ENCODE measurements around the gene BMP5. TPM values are rescaled to one million over a fixed set of nuclear protein-coding genes. Genes with fewer than 3 reads are reported as not detected.

Gene BMP5
- polyA plus RNA-seq, 1 experiment: not detected

GRCh38 chr6:55734256-55734655, 141.1 kb downstream of the BMP5 start:
- DNase-seq (ENCODE audit: low read depth): no peak
- peaks cover 1% of the 10 kb centered on the region; the same call in 1 of the 2 replicates for H3K27me3 ChIP-seq (ENCODE audit: control insufficient read depth, insufficient read depth, low read length)
- H3K36me3 ChIP-seq (ENCODE audit: control insufficient read depth, insufficient read depth, low read length): no peaks in the 10 kb centered on the region
- ChIA-PET POLR2A (no interaction called here), CTCF (no interaction called here)
- TF ChIP-seq CTCF (IDR thresholded peaks at IDR 0.05; ENCODE audit: insufficient read depth, low read depth, low read length): no peak
- H3K4me3 ChIP-seq (ENCODE audit: low read depth, low read length): no peak overlapping the region

- TF ChIP-seq CTCF (IDR thresholded peaks at IDR 0.05; ENCODE audit: insufficient read depth, low read depth, low read length): no peak
- no peak for DNase-seq (ENCODE audit: low read depth)
- Histone ChIP-seq H3K4me3 (ENCODE audit: low read depth, low read length) (no peak overlapping the region), H3K36me3 (ENCODE audit: control insufficient read depth, insufficient read depth, low read length) (no peaks in the 10 kb centered on the region), H3K27me3 (ENCODE audit: control insufficient read depth, insufficient read depth, low read length) (peaks cover 1% of the 10 kb centered on the region; the same call in 1 of the 2 replicates)
- POLR2A ChIA-PET: no interaction called here
- CTCF ChIA-PET: no interaction called here
These were observed 145.7 kb downstream of the BMP5 start for GRCh38 chr6:55729665-55730064.

- Histone ChIP-seq H3K27me3 (ENCODE audit: control insufficient read depth, insufficient read depth, low read length) (peaks cover 1% of the 10 kb centered on the region; the same call in 1 of the 2 replicates), H3K36me3 (ENCODE audit: control insufficient read depth, insufficient read depth, low read length) (no peaks in the 10 kb centered on the region), H3K4me3 (ENCODE audit: low read depth, low read length) (no peak overlapping the region)
- CTCF ChIA-PET: no interaction called here
- DNase-seq (ENCODE audit: low read depth): no peak
- no peak for TF ChIP-seq CTCF (IDR thresholded peaks at IDR 0.05; ENCODE audit: insufficient read depth, low read depth, low read length)
- POLR2A ChIA-PET: no interaction called here
These were observed 149.2 kb downstream of the BMP5 start for GRCh38 chr6:55726144-55726543.

GRCh38 chr6:55714831-55715230, 160.6 kb downstream of the BMP5 start:
- ChIA-PET POLR2A (no interaction called here), CTCF (no interaction called here)
- no peaks in the 10 kb centered on the region for H3K27me3 ChIP-seq (ENCODE audit: control insufficient read depth, insufficient read depth, low read length)
- no peak overlapping the region for H3K4me3 ChIP-seq (ENCODE audit: low read depth, low read length)
- no peak for DNase-seq (ENCODE audit: low read depth)
- no peaks in the 10 kb centered on the region for H3K36me3 ChIP-seq (ENCODE audit: control insufficient read depth, insufficient read depth, low read length)
- no peak for TF ChIP-seq CTCF (IDR thresholded peaks at IDR 0.05; ENCODE audit: insufficient read depth, low read depth, low read length)

- DNase-seq (ENCODE audit: low read depth): no peak
- ChIA-PET POLR2A (no interaction called here), CTCF (no interaction called here)
- TF ChIP-seq CTCF (IDR thresholded peaks at IDR 0.05; ENCODE audit: insufficient read depth, low read depth, low read length): no peak
- no peaks in the 10 kb centered on the region for H3K36me3 ChIP-seq (ENCODE audit: control insufficient read depth, insufficient read depth, low read length)
- H3K27me3 ChIP-seq (ENCODE audit: control insufficient read depth, insufficient read depth, low read length): no peaks in the 10 kb centered on the region
- H3K4me3 ChIP-seq (ENCODE audit: low read depth, low read length): no peak overlapping the region
These were observed 162.0 kb downstream of the BMP5 start for GRCh38 chr6:55713436-55713835.

Measured in BJ (cell line).